Neural cell (in vitro differentiated cells): ENCODE results near the gene SGCD. TPM values are rescaled to one million over a fixed set of nuclear protein-coding genes. Genes with fewer than 3 reads are reported as not detected.

Experiments
- H2AFZ ChIP-seq: fragments of 200-600, 300-800 bp; sonication (generic), shearing (Covaris generic); 2 replicates; pipeline ENCODE4 v1.6.0; 2014; ENCODE audit warnings: low read depth, mild to moderate bottlenecking, antibody characterized with exemption, low read length, moderate library complexity
- H3F3A ChIP-seq: fragments of 200-600 bp; shearing (Covaris generic); 2 replicates; pipeline ENCODE4 v1.6.1; 2016; ENCODE audit warnings: mild to moderate bottlenecking, moderate library complexity, mixed read lengths, antibody characterized with exemption, low read length; ENCODE audit not compliant: insufficient read depth, poor library complexity, severe bottlenecking
- H3K27ac ChIP-seq: fragments of 200-600, 300-800 bp; sonication (generic), shearing (Covaris generic); 2 replicates; pipeline ENCODE4 v1.5.1; 2014; ENCODE audit warnings: mild to moderate bottlenecking, low read length, moderate library complexity
- H3K27me3 ChIP-seq: fragments of 300-800, 200-600 bp; sonication (generic), shearing (Covaris generic); 2 replicates; pipeline ENCODE4 v1.6.0; 2014; ENCODE audit warnings: mild to moderate bottlenecking, low read depth, low read length, moderate library complexity; ENCODE audit not compliant: insufficient read depth
- H3K36me3 ChIP-seq: fragments of 300-800, 200-600 bp; sonication (generic), shearing (Covaris generic); 2 replicates; pipeline ENCODE4 v1.5.1; 2014; ENCODE audit warnings: mild to moderate bottlenecking, antibody characterized with exemption, low read length, moderate library complexity; ENCODE audit not compliant: insufficient read depth
- H3K4me2 ChIP-seq: fragments of 300-800, 200-600 bp; sonication (generic), shearing (Covaris generic); 2 replicates; pipeline ENCODE4 v1.6.0; 2014; ENCODE audit warnings: mild to moderate bottlenecking, low read length
- H3K4me3 ChIP-seq: fragments of 300-800, 200-600 bp; sonication (generic), shearing (Covaris generic); 2 replicates; pipeline ENCODE4 v1.5.1; 2014; ENCODE audit warnings: mild to moderate bottlenecking, low read length, moderate library complexity
- H3K79me2 ChIP-seq: fragments of 200-600 bp; shearing (Covaris generic); replicated peaks from 2 replicates; pipeline ENCODE4 v1.6.0; 2014; ENCODE audit warnings: mild to moderate bottlenecking, low read length, moderate library complexity; ENCODE audit not compliant: insufficient read depth
- H3K9ac ChIP-seq: fragments of 300-800, 200-600 bp; sonication (generic), shearing (Covaris generic); 2 replicates; pipeline ENCODE4 v1.6.1; 2016; ENCODE audit warnings: mild to moderate bottlenecking, low read length, mixed read lengths
- H3K9me2 ChIP-seq: fragments of 200-600 bp; shearing (Covaris generic); 2 replicates; pipeline ENCODE4 v1.6.1; 2016; ENCODE audit warnings: mild to moderate bottlenecking, low read length, mixed read lengths; ENCODE audit not compliant: insufficient read depth
- H3K9me3 ChIP-seq: fragments of 200-600, 300-800 bp; sonication (generic), shearing (Covaris generic); 2 replicates; pipeline ENCODE4 v1.6.1; 2016; ENCODE audit warnings: mild to moderate bottlenecking, mixed run types, low read length, moderate library complexity, mixed read lengths
- H4K20me1 ChIP-seq: fragments of 200-600 bp; shearing (Covaris generic); 2 replicates; pipeline ENCODE4 v1.6.1; 2016; ENCODE audit warnings: mild to moderate bottlenecking, mixed run types; ENCODE audit not compliant: insufficient read depth
- CTCF ChIP-seq: fragments of 450-650 bp; IDR thresholded peaks from 2 replicates; pipeline ENCODE4 v1.5.1; 2014; ENCODE audit warnings: antibody characterized with exemption, mild to moderate bottlenecking, moderate library complexity; ENCODE audit not compliant: poor library complexity, severe bottlenecking
- EP300 ChIP-seq: fragments of 450-650 bp; conservative IDR thresholded peaks from 2 replicates; pipeline ENCODE4 v1.6.1; 2014; ENCODE audit warnings: antibody characterized with exemption, mild to moderate bottlenecking, moderate library complexity; ENCODE audit not compliant: poor library complexity, severe bottlenecking
- EZH2 ChIP-seq: fragments of 200-600, 300-800 bp; shearing (Covaris generic), sonication (generic); IDR thresholded peaks from 2 replicates; pipeline ENCODE4 v1.6.1; 2014; ENCODE audit warnings: antibody characterized with exemption, low read length, borderline replicate concordance, mild to moderate bottlenecking; ENCODE audit not compliant: insufficient read depth, poor library complexity, severe bottlenecking
- MXI1 ChIP-seq: fragments of 450-650 bp; conservative IDR thresholded peaks from 2 replicates; pipeline ENCODE4 v1.6.1; 2014; ENCODE audit warnings: antibody characterized with exemption, mild to moderate bottlenecking; ENCODE audit not compliant: poor library complexity, severe bottlenecking
- POLR2AphosphoS5 ChIP-seq: IDR thresholded peaks from 2 replicates; pipeline ENCODE4 v1.6.1; 2012
- RAD21 ChIP-seq: fragments of 450-650 bp; conservative IDR thresholded peaks from 2 replicates; pipeline ENCODE4 v1.6.1; 2014; ENCODE audit warnings: antibody characterized with exemption, mild to moderate bottlenecking, moderate library complexity
- REST ChIP-seq: IDR thresholded peaks from 2 replicates; pipeline ENCODE4 v1.6.1; 2012; ENCODE audit warnings: borderline replicate concordance
- SMC3 ChIP-seq: fragments of 450-650 bp; conservative IDR thresholded peaks from 2 replicates; pipeline ENCODE4 v1.6.1; 2014; ENCODE audit warnings: antibody characterized with exemption, mild to moderate bottlenecking, moderate library complexity; ENCODE audit not compliant: poor library complexity
- TAF1 ChIP-seq: IDR thresholded peaks from 2 replicates; pipeline ENCODE4 v1.6.1; 2012; ENCODE audit warnings: low read depth
- polyA plus RNA-seq: library from polyadenylated mRNA; depleted of rRNA; stranded (reverse); fragments of >200 nt; gene quantifications from 2 replicates; pipeline ENCODE4 v1.2.3, GENCODE V29; 2014

SGCD gene
- polyA plus RNA-seq, 1 donor from 2014 or later = 3.4 TPM

GRCh38 chr5:156778139-156778706, 451.3 kb downstream of the SGCD start:
- Histone ChIP-seq H4K20me1 (no peaks in the 10 kb centered on the region), H3K4me2 (no peak overlapping the region), H3K9me2 (no peaks in the 10 kb centered on the region), H3K27me3 (no peaks in the 10 kb centered on the region), H3K9ac (no peak overlapping the region), H3K9me3 (no peaks in the 10 kb centered on the region), H3K36me3 (no peaks in the 10 kb centered on the region), H2AFZ (no peak overlapping the region), H3K79me2 (no peaks in the 10 kb centered on the region), H3K4me3 (no peak overlapping the region), H3F3A (no peaks in the 10 kb centered on the region), H3K27ac (no peak overlapping the region)
- no peak for TF ChIP-seq MXI1
- no peak for TF ChIP-seq REST
- no peak for TF ChIP-seq EP300

- Histone ChIP-seq H4K20me1 (no peaks in the 10 kb centered on the region), H3K36me3 (no peaks in the 10 kb centered on the region), H3K9me2 (no peaks in the 10 kb centered on the region), H3F3A (no peaks in the 10 kb centered on the region), H2AFZ (no peak overlapping the region), H3K27ac (no peak overlapping the region), H3K9me3 (no peaks in the 10 kb centered on the region), H3K79me2 (no peaks in the 10 kb centered on the region), H3K9ac (no peak overlapping the region), H3K4me2 (no peak overlapping the region), H3K27me3 (no peaks in the 10 kb centered on the region), H3K4me3 (no peak overlapping the region)
- TF ChIP-seq POLR2AphosphoS5 = no peak
- no peak for TF ChIP-seq MXI1
- TF ChIP-seq RAD21 = no peak
- TF ChIP-seq EZH2 = no peak
- TF ChIP-seq CTCF = no peak
- no peak for TF ChIP-seq TAF1
- TF ChIP-seq REST = no peak
- no peak for TF ChIP-seq EP300
- TF ChIP-seq SMC3 = no peak
Observed at GRCh38 chr5:156778752-156779151, 451.8 kb downstream of the SGCD start.
